HT-29 (cell line): ENCODE measurements around the gene SEMA3B. TPM values are rescaled to one million over a fixed set of nuclear protein-coding genes. Genes with fewer than 3 reads are reported as not detected.
"Not testable (repeated sequence)": the region's sequence is repeated elsewhere in the genome, so short reads cannot be mapped to it uniquely, and the experiment has no call there.

Source experiments
- DNase-seq: peaks from one replicate; pipeline ENCODE4 v3.0.0-alpha.2; 2015; ENCODE audit warnings: low spot score
- total RNA-seq: library from RNA; depleted of rRNA; stranded (reverse); fragments of >200 nt; shearing (Covaris generic); gene quantifications from 2 replicates; pipeline ENCODE4 v1.2.3, GENCODE V29; 2014

SEMA3B gene
- total RNA-seq, 1 experiment from 2014 or later: 94.2 TPM

DNA sequence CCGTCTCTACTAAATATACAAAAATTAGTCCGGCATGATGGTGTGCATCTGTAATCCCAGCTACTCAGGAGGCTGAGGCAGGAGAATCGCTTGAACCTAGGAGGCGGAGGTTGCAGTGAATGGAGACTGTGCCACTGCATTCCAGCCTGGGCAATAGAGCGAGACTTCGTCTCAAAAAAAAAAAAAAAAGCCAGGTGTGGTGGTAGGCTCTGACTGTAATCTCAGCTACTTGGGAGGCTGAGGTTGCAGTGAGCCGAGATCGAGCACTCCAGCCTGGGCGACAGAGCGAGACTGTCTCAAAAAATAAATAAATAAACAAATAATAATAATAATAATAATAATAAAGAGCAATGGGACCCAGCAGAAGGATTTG, 3.6 kb downstream of the SEMA3B start:
- DNase-seq: not testable (repeated sequence)

DNA sequence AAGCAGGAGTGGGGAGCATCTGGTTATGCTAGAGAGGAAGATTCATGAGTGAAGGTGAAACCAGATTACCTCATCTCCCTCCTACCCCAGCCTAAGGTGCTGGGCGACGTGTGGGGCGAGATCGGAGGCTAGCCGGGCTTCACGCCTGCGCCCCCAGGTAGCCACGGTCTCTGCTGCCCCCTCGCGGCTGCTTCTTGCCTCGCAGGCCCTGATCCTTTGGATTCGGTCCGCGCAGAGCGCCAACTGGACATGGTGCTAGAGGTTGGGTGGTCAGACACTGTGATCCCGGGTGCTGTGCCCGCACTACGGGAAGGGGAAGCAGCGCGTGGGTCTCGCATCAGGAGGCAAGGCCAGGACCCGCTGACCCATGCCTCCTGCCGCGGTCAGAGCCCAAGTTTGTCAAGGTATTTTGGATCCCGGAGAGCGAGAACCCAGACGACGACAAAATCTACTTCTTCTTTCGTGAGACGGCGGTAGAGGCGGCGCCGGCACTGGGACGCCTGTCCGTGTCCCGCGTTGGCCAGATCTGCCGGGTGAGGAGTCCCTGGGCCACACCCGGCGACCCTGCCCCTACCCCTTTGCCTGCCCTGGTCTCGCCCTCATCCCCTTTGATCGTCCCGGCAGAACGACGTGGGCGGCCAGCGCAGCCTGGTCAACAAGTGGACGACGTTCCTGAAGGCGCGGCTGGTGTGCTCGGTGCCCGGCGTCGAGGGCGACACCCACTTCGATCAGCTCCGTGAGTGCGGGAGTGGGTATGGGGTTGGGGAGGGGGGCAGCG, 4.2 kb downstream of the SEMA3B start:
- peak; percentile 78 for DNase-seq

- DNase-seq: no peak
Measured at GRCh38 chr3:50273689-50274065, 4.7 kb downstream of the SEMA3B start.

DNA sequence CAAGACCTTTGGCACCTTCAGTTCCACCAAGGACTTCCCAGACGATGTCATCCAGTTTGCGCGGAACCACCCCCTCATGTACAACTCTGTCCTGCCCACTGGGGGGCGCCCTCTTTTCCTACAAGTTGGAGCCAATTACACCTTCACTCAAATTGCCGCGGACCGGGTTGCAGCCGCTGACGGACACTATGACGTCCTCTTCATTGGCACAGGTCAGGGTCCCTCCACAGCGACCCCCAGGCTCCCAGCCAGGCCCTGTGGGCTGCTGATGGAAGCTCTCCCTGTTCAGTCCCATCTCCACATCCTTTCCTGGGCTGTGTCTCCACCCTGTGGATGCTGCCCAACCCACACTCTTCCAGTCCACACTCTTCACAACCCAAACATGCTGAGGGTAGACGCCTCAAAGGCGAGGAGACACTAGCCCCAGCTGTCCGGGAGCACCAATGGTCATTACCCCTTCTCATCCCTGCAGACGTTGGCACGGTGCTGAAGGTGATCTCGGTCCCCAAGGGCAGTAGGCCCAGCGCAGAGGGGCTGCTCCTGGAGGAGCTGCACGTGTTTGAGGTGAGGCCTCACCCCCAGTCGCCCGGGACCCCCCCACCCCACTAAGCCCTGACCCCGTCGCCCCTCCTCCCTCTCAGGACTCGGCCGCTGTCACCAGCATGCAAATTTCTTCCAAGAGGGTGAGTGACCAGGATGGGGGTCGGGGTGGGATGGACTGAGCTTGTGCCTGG, 5.6 kb downstream of the SEMA3B start:
- peak; percentile 61 for DNase-seq

DNA sequence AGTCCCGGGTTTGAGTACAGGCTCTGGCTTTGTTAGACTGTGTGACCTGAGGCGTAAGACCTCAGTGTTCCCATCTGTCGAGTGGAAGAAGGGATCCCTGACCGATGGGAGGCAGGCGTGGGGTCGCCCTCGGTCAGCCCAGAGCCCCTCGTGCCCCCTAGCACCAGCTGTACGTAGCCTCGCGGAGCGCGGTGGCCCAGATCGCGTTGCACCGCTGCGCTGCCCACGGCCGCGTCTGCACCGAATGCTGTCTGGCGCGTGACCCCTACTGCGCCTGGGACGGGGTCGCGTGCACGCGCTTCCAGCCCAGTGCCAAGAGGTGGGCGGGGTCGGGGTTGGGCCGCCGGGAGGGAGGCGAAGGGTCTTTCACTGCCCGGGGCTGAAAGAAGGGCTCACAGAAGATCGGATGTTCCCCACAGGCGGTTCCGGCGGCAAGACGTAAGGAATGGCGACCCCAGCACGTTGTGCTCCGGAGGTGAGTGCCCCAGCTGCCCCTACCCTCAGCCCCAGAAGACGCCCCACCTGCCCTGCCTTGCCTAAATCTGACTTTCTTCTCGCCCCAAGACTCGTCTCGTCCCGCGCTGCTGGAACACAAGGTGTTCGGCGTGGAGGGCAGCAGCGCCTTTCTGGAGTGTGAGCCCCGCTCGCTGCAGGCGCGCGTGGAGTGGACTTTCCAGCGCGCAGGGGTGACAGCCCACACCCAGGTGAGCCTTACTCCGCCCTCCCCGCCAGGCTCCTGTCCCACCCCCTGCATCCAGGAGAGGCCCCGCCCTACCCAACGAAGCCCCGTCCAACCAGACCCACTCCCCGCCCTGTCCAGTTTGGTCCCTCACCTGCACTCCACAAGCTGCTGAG, 6.4 kb downstream of the SEMA3B start:
- DNase-seq: no peak

DNA sequence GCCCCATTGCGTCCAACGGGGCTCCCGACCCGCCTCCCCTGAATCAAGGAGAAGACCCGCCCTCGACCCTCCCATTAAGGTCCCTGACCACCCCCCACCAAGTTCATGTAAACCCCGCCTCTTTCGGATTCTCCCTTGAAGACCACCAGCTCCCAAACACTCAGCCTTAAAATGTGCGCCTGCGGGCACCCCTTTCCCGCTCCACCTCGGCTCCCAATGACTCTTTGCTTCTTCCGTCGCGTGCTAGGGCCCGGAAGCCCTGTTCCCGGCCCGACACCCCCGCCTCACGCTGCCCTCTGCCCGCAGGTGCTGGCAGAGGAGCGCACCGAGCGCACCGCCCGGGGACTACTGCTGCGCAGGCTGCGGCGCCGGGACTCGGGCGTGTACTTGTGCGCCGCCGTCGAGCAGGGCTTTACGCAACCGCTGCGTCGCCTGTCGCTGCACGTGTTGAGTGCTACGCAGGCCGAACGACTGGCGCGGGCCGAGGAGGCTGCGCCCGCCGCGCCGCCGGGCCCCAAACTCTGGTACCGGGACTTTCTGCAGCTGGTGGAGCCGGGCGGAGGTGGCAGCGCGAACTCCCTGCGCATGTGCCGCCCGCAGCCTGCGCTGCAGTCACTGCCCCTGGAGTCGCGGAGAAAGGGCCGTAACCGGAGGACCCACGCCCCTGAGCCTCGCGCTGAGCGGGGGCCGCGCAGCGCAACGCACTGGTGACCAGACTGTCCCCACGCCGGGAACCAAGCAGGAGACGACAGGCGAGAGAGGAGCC, 7.2 kb downstream of the SEMA3B start:
- DNase-seq: no peak

GRCh38 chr3:50276762-50277101, 7.8 kb downstream of the SEMA3B start:
- DNase-seq: no peak

GRCh38 chr3:50278123-50278879, 9.4 kb downstream of the SEMA3B start:
- no peak for DNase-seq

- DNase-seq: no peak
Measured at GRCh38 chr3:50278880-50279224, 9.9 kb downstream of the SEMA3B start, which contains the start of gene LSMEM2. TSS of gene LSMEM2 (plus strand) at chr3:50279087. CDS start at chr3:50279114, 27 bp downstream.

DNA sequence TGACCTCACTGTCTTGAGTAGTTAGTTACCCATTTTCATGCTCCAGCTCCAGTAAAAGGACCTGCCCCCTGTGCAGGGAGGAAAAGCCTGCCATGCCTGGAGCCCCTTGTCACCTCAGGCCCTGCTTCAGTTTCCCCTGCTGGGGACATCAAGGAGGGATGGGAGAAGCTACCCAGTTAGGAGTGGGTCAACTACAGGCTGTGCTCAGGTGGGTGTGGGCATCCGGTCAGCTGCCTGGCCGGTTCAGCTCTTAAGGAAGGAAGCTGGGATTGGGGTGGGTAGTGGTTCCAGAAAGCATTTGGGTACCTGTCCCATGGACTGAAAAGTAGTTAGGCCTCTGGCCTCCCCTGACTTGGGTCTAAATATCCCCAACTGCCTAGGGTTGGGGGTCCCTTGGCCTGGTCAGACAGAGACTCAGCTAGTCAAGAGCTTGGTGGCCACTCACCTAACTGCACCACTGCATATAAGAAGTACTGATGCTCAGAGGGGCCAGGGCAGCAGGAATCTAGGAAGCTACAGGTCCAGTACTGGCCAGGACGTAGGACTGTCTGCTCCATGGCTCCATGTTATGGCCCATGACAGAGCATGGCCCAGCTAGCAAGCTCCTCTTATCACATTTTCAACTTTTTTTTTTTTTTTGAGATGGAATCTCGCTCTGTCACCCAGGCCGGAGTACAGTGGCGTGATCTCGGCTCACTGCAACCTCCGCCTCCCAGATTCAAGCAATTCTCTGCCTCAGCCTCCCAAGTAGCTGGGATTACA, 10.5 kb downstream of the SEMA3B start:
- no peak for DNase-seq

- DNase-seq: not testable (repeated sequence)
Measured at GRCh38 chr3:50284121-50284520, 15.2 kb downstream of the SEMA3B start.

- DNase-seq: no peak
Measured at GRCh38 chr3:50286322-50287227, 17.6 kb downstream of the SEMA3B start.

DNA sequence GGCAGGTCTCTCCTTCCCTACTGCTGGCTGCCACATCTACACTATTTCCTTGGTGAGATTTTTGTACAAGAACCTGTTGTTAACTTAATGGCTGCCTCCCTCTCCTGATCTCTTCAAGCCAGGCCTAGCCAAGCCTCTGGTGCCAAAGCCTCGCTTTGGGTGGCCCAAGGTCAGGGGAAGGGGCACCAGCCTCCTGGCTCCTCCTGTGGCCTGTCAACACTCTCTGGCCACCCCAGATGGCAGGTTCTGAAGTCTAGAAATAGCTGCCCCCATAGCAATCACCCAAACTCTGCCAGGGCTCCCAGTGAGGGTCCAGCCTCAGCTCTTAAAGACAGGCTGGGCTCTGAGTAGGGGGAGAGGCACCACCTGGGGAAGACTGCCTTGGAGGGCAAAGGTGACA, 18.3 kb downstream of the SEMA3B start:
- DNase-seq: no peak

GRCh38 chr3:50288387-50289007, 19.6 kb downstream of the SEMA3B start:
- no peak for DNase-seq

DNA sequence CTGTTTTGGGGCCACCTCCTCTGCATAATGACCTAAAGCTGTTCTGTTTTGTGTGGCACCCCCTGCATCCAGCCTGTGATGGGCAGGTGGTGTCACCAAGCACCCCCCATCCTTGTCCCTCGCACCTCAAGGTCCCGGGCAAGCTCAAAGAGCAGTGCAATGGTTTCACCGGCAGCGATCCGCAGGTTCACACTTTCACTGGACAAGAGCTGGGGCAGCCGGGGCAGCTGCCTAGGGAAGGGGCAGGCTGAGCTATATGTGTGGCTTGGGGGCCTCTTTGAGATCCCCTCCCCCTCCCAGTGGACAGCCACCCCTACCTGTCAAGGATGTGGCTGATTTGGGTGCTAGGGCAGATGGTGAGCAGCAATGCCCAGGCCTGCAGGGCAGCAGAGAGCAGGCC, 20.2 kb downstream of the SEMA3B start:
- DNase-seq: no peak

GRCh38 chr3:50290161-50290641, 21.3 kb downstream of the SEMA3B start:
- no peak for DNase-seq

- peak; percentile 94 for DNase-seq
Measured at GRCh38 chr3:50292159-50293078, 23.5 kb downstream of the SEMA3B start, which contains the start of gene IFRD2. TSS of gene IFRD2 (minus strand) at chr3:50292429. CDS start at chr3:50292274, 155 bp downstream.
